PFSK-1 (cell line): ENCODE measurements around the gene AMBRA1.

Experiments used
- FOXP2 ChIP-seq: optimal IDR thresholded peaks from 2 replicates; pipeline ENCODE3; 2011; ENCODE audit warnings: borderline replicate concordance, control low read depth, inconsistent platforms; ENCODE audit not compliant: insufficient read depth; ENCODE audit errors: extremely low read length, extremely low read depth
- POLR2AphosphoS5 ChIP-seq: IDR thresholded peaks from 2 replicates; pipeline ENCODE4 v1.6.1; 2012; ENCODE audit warnings: low read depth, mild to moderate bottlenecking, control low read depth, low read length, moderate library complexity
- REST ChIP-seq, 2 experiments: IDR thresholded peaks; 2 replicates each; pipeline versions ENCODE4 v1.6.1 to v1.8.0; 2011 to 2012; ENCODE audit warnings: low read depth in 2 of 2, low read length in 2 of 2, control low read depth in 1 of 2, inconsistent platforms in 1 of 2, mild to moderate bottlenecking in 1 of 2, moderate library complexity in 1 of 2; ENCODE audit not compliant: insufficient read depth in 1 of 2
- TAF1 ChIP-seq: IDR thresholded peaks from 2 replicates; pipeline ENCODE4 v1.6.1; 2012; ENCODE audit warnings: low read length, control low read depth, borderline replicate concordance; ENCODE audit not compliant: insufficient read depth

- TF ChIP-seq POLR2AphosphoS5 (no peak), TAF1 (no peak), FOXP2 (no peak), REST (IDR thresholded peaks at IDR 0.05; ENCODE audit: insufficient read depth in 1 of 2, low read depth in 2 of 2, low read length in 2 of 2) (no peak)
Measured at GRCh38 chr11:46385169-46386004, 208.4 kb downstream of the AMBRA1 start.
